ENCODE data around the gene MAGEC3. TPM values are rescaled to one million over a fixed set of nuclear protein-coding genes. Genes with fewer than 3 reads are reported as not detected.

Gene MAGEC3
- total RNA-seq, 4 donors from 2014 or later, result not detected

DNA sequence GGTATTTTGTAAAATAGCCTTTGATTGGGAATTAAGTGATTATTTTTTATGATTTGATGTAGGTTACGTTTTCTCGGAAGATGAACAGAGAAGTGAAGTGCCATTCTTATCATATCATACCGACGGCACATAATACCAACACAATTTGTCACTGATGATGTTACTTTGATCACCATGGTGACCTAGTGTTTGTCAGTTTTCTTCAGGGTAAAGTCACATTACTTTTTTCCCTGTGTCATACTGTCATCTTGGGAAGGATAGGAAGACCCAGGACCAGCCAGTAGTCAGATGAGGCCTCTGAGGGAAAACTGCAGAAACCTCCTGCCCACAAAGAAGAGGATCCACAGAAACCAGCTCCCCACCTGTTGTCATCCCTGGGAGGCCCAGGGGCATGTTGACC, 64.2 kb downstream of the MAGEC3 start:
- WGBS, 2 donors, result 90 to 92% methylated on average over 4 of the region's 4 CpGs
- intact Hi-C loops (cut with DNase I; ENCODE audit: low total_unique reads), result no loop called here
- no peak for DNase-seq (ENCODE audit: low spot score in 2 of 2)
- no peak overlapping the region for H3K4me3 ChIP-seq (ENCODE audit: low read depth, poor library complexity, severe bottlenecking)
- TF ChIP-seq, protein P1, sequence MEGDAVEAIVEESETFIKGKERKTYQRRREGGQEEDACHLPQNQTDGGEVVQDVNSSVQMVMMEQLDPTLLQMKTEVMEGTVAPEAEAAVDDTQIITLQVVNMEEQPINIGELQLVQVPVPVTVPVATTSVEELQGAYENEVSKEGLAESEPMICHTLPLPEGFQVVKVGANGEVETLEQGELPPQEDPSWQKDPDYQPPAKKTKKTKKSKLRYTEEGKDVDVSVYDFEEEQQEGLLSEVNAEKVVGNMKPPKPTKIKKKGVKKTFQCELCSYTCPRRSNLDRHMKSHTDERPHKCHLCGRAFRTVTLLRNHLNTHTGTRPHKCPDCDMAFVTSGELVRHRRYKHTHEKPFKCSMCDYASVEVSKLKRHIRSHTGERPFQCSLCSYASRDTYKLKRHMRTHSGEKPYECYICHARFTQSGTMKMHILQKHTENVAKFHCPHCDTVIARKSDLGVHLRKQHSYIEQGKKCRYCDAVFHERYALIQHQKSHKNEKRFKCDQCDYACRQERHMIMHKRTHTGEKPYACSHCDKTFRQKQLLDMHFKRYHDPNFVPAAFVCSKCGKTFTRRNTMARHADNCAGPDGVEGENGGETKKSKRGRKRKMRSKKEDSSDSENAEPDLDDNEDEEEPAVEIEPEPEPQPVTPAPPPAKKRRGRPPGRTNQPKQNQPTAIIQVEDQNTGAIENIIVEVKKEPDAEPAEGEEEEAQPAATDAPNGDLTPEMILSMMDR (IDR thresholded peaks at IDR 0.05), result no peak
- TF ChIP-seq POLR2A (IDR thresholded peaks at IDR 0.05), result no peak

DNA sequence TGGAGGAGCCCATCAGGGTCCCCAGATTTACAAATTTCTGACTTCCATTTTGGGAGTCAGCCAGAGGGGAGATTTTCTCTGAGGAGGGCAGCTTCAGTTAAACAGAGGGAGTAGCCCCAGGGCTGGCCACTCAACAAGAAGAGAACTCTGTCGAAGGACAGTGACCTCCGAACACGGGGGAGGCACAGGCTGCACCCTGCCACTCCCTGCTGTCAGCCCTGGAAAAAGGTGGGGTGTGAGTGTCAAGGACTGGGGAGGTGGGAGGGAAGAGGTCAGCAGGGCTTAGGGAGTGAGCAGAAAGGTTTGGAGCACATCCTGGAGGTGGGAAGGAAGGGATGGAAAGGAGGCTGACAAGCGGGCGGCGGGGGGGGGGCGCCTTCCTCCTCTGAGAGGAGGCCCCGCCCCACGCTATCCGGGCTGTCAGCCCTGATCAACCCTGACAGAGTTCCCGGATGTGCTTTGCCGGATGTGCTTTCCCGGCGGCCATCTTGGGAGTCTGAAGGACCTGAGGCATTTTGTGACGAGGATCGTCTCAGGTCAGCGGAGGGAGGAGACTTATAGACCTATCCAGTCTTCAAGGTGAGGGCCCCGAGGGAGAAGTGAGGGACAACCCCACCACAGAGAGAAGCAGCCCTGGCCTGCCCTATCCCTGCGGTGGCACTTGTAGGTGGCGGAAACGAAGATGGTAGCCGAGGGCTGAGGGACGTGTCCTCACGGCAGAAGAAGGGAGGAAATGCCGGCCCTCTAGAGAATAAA, 65.5 kb downstream of the MAGEC3 start, which contains the start of gene MAGEC1:
MAGEC1 (plus strand) TSS at position 495 of the 756 bp plus-strand sequence. CDS start 1,179 bp downstream, outside the sequence.
- intact Hi-C loops (cut with DNase I; ENCODE audit: low total_unique reads), result no loop called here
- no peak for TF ChIP-seq POLR2A (IDR thresholded peaks at IDR 0.05)
- DNase-seq (ENCODE audit: low spot score in 2 of 2), result peak in 1 of 2 donors; percentile 60
- 89 to 90% methylated on average over 18 to 25 of the region's 25 CpGs for WGBS, 2 donors
- H3K4me3 ChIP-seq (ENCODE audit: low read depth, poor library complexity, severe bottlenecking), result no peak within 1 kb of the TSS

DNA sequence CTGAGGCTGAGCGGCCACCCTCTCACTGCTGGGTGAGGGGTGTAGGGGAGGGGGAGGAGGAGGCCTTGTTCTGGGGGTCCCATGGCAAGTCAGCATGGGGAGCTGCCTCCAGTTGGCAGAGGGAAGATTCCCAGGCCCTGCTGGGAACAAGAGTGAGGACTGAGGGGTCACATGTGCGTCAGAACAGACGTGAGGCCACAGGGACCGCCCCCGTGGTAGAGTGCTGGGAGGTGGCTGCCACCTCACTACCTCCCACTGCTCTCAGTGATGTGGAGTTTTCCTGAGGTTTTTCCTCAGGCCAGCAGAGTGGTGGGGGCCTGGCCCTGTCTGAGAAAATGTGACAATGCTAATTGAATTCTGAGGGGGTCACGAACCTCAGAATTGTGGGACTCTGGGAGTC, 66.1 kb downstream of the MAGEC3 start:
- 86 to 89% methylated on average over 5 to 6 of the region's 6 CpGs for WGBS, 2 donors
- DNase-seq (ENCODE audit: low spot score in 2 of 2), result no peak
- intact Hi-C loops (cut with DNase I; ENCODE audit: low total_unique reads), result no loop called here
- TF ChIP-seq, protein P1 (IDR thresholded peaks at IDR 0.05), result no peak
- TF ChIP-seq POLR2A (IDR thresholded peaks at IDR 0.05), result no peak
- H3K4me3 ChIP-seq (ENCODE audit: low read depth, poor library complexity, severe bottlenecking), result no peak overlapping the region

DNA sequence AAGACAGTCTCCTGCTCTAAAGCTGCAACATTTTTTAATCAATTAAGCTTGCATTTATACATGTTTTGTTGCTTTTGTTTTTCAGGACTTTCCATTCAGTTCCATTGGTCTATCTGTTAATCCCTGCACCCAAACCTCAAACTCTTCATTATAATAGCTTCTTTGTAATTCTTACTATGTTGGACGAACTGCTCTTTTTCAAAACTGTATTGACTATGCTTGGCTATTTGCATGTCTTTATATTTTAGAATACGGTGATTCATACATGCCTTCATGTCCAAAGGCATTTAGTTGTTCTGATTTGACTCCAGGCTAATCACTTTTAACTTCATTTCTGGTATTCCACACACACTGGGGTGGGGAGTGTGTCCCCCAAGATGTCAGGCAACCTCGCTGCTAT, 79.7 kb downstream of the MAGEC3 start:
- no peak for DNase-seq (ENCODE audit: low spot score in 2 of 2)
- no peak for TF ChIP-seq POLR2A (IDR thresholded peaks at IDR 0.05)
- TF ChIP-seq, protein P1 (IDR thresholded peaks at IDR 0.05), result no peak
- no peak overlapping the region for H3K4me3 ChIP-seq (ENCODE audit: low read depth, poor library complexity, severe bottlenecking)
- intact Hi-C loops (cut with DNase I; ENCODE audit: low total_unique reads), result no loop called here
- 54 to 69% methylated on average over 3 of the region's 3 CpGs for WGBS, 2 donors

DNA sequence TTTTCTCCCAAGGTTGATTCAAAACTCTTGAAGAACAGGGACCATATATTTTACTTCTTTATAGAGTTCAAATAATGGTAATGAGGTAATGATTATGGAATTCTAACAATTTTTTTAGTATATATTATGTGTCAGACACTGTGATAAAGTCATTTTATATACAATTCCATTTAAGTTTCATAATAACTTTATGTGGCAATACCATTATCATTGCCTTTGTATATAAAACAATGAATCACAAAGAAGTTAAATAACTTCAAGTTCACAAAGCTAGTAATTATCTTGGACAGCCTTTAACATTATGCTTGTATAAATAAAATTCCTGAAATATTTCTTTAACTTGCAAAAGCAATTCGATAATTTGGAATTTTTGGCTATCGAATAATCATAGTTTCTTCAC, 86.2 kb downstream of the MAGEC3 start:
- no peak for DNase-seq (ENCODE audit: low spot score in 2 of 2)
- intact Hi-C loops (cut with DNase I; ENCODE audit: low total_unique reads), result no loop called here
- 78 to 86% methylated on average over 2 of the region's 2 CpGs for WGBS, 2 donors
- TF ChIP-seq, protein P1 (IDR thresholded peaks at IDR 0.05), result no peak
- TF ChIP-seq POLR2A (IDR thresholded peaks at IDR 0.05), result no peak
- no peak overlapping the region for H3K4me3 ChIP-seq (ENCODE audit: low read depth, poor library complexity, severe bottlenecking)

DNA sequence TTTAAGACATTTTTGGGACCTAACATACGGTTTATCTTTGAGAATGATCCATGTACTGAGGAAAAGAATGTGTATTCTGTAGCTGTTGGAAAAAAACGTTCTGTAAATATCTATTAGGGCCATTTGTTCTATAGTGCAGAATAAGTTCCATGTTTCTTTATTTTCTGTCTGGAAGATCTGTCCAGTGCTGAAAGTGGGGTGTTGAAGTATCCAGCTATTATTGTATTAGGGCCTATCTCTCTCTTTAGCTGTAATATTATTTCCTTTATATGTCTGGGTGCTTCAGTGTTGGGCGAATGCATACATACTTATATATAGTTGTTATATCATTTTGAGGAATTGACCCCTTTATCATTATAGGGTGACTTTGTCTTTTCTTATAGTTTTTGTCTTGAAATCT, 90.3 kb downstream of the MAGEC3 start:
- intact Hi-C loops (cut with DNase I; ENCODE audit: low total_unique reads), result no loop called here
- WGBS, 2 donors, result 47 to 66% methylated on average over 3 of the region's 3 CpGs

More for the DNA sequence above, 90.3 kb downstream of the MAGEC3 start:
- no peak for TF ChIP-seq POLR2A (IDR thresholded peaks at IDR 0.05)
- TF ChIP-seq, protein P1 (IDR thresholded peaks at IDR 0.05), result no peak
- H3K4me3 ChIP-seq (ENCODE audit: low read depth, poor library complexity, severe bottlenecking), result no peak overlapping the region
- no peak for DNase-seq (ENCODE audit: low spot score in 2 of 2)

Measured in lower leg skin (tissue), 4 donors.